A673 (cell line): ENCODE measurements around the gene COQ3. TPM values are rescaled to one million over a fixed set of nuclear protein-coding genes. Genes with fewer than 3 reads are reported as not detected.

Experiments
- BruUV-seq: library from RNA; stranded (reverse); fragments of 400-500 nt; replicated peaks from 2 replicates; lab custom pipeline; 2021; lab: Mats Ljungman, UMichigan
- CTCF ChIA-PET: fragments of 300-600 bp; sonication (Branson Sonifier 250); formaldehyde crosslinking; loops from one replicate; lab custom pipeline; 2022; ENCODE audit warnings: antibody characterized with exemption; lab: Charles Lee
- POLR2A ChIA-PET: fragments of 300-600 bp; sonication (Branson Sonifier 250); formaldehyde crosslinking; loops from one replicate; lab custom pipeline; 2022; ENCODE audit warnings: antibody characterized with exemption; ENCODE audit not compliant: low non-redundant PET; lab: Charles Lee
- DNase-seq: peaks from one replicate; pipeline ENCODE4 v3.0.0-alpha.2; 2015; ENCODE audit warnings: low spot score
- H3K27ac ChIP-seq: fragments of 200-600 bp; sonication (generic); 2 replicates; pipeline ENCODE4 v1.5.1; 2016; ENCODE audit warnings: mixed run types, low read depth, mild to moderate bottlenecking, mixed read lengths, antibody characterized with exemption, low read length; ENCODE audit not compliant: poor library complexity, severe bottlenecking
- H3K27me3 ChIP-seq: fragments of 200-600 bp; sonication (generic); replicated peaks from 2 replicates; pipeline ENCODE4 v1.6.1; 2017; ENCODE audit warnings: mixed run types, low read depth, mild to moderate bottlenecking, mixed read lengths, antibody characterized with exemption, low read length; ENCODE audit not compliant: insufficient read depth, poor library complexity
- H3K36me3 ChIP-seq: fragments of 200-600 bp; sonication (generic); 2 replicates; pipeline ENCODE4 v1.6.1; 2016; ENCODE audit warnings: mixed run types, mild to moderate bottlenecking, mixed read lengths, antibody characterized with exemption, low read length; ENCODE audit not compliant: insufficient read depth, poor library complexity, severe bottlenecking
- H3K4me1 ChIP-seq: fragments of 200-600 bp; sonication (generic); 2 replicates; pipeline ENCODE4 v1.6.1; 2017; ENCODE audit warnings: mixed run types, mild to moderate bottlenecking, mixed read lengths, antibody characterized with exemption, low read length; ENCODE audit not compliant: insufficient read depth, poor library complexity, severe bottlenecking
- H3K4me3 ChIP-seq: fragments of 200-600 bp; sonication (generic); 2 replicates; pipeline ENCODE4 v1.5.1; 2016; ENCODE audit warnings: low read depth, mixed run types, mild to moderate bottlenecking, mixed read lengths, low read length; ENCODE audit not compliant: poor library complexity, severe bottlenecking
- H3K9me3 ChIP-seq: fragments of 200-600 bp; sonication (generic); 2 replicates; pipeline ENCODE4 v1.6.1; 2016; ENCODE audit warnings: mixed run types, low read depth, mild to moderate bottlenecking, mixed read lengths, antibody characterized with exemption, low read length; ENCODE audit not compliant: poor library complexity, severe bottlenecking
- EZH2 ChIP-seq: fragments of 200-600 bp; sonication (generic); IDR thresholded peaks from 2 replicates; pipeline ENCODE4 v1.6.1; 2017; ENCODE audit warnings: borderline replicate concordance, low read depth, mild to moderate bottlenecking, mixed read lengths, antibody characterized with exemption, low read length; ENCODE audit not compliant: poor library complexity, severe bottlenecking
- intact Hi-C: fragments of 100-400 bp; cut with micrococcal nuclease; formaldehyde crosslinking; loops from one replicate; pipeline ENCODE4 v1.10.0; 2022; ENCODE audit not compliant: unreplicated experiment
- total RNA-seq: library from RNA; stranded (reverse); gene quantifications from 2 replicates; pipeline ENCODE4 v1.2.3, GENCODE V29; 2021
- TF ChIP-seq, protein P1 (sequence below): fragments of 300-800, 200-600 bp; sonication (generic); conservative IDR thresholded peaks from 2 replicates; pipeline ENCODE4 v1.5.1; 2017; ENCODE audit warnings: low read depth, mild to moderate bottlenecking, antibody characterized with exemption, low read length, moderate library complexity, mixed read lengths

Gene COQ3
- total RNA-seq, 1 experiment from 2014 or later, result 15.9 TPM

DNA sequence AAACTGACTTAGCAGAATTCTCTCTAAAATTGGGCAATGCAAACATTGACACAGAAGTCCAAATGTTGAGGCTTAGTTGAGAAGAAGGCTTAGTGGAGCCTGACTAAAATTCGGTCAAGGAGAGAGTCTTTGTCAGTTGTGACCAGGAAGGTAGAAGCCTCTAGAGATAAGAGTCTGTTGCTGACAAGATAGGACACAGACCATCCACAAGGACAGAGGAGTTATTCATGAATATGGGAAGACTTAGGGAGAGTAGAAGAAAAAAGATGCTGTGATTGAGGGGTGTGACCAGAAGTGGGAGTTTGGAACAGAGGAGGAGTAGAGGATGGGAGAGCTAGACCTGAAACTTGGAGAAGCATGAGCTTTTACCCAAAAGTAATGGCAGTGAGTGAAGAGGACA is 37.4 kb downstream of the COQ3 start:
- no peaks in the 10 kb centered on the region for H3K36me3 ChIP-seq
- no TSS peak for BruUV-seq
- no peaks in the 10 kb centered on the region for H3K4me1 ChIP-seq
- ChIA-PET POLR2A (interaction anchor here (0.5 kb wide), 1 partner anchor 18 kb away, joined by 6 read pairs; no protein-coding TSS in a partner anchor), CTCF (no interaction called here)
- DNase-seq, result no peak
- no peak for TF ChIP-seq EZH2
- TF ChIP-seq, protein P1, sequence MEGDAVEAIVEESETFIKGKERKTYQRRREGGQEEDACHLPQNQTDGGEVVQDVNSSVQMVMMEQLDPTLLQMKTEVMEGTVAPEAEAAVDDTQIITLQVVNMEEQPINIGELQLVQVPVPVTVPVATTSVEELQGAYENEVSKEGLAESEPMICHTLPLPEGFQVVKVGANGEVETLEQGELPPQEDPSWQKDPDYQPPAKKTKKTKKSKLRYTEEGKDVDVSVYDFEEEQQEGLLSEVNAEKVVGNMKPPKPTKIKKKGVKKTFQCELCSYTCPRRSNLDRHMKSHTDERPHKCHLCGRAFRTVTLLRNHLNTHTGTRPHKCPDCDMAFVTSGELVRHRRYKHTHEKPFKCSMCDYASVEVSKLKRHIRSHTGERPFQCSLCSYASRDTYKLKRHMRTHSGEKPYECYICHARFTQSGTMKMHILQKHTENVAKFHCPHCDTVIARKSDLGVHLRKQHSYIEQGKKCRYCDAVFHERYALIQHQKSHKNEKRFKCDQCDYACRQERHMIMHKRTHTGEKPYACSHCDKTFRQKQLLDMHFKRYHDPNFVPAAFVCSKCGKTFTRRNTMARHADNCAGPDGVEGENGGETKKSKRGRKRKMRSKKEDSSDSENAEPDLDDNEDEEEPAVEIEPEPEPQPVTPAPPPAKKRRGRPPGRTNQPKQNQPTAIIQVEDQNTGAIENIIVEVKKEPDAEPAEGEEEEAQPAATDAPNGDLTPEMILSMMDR, result no peak
- intact Hi-C loops, result no loop called here
- H3K27ac ChIP-seq, result no peak overlapping the region
- no peaks in the 10 kb centered on the region for H3K9me3 ChIP-seq
- no peaks in the 10 kb centered on the region for H3K27me3 ChIP-seq
- H3K4me3 ChIP-seq, result no peak overlapping the region

GRCh38 chr6:99354983-99355382 is 39.0 kb downstream of the COQ3 start:
- ChIA-PET CTCF (no interaction called here), POLR2A (no interaction called here)
- no peak overlapping the region for H3K4me3 ChIP-seq
- no peaks in the 10 kb centered on the region for H3K27me3 ChIP-seq
- intact Hi-C loops, result no loop called here
- H3K4me1 ChIP-seq, result no peaks in the 10 kb centered on the region
- H3K36me3 ChIP-seq, result no peaks in the 10 kb centered on the region
- no peak overlapping the region for H3K27ac ChIP-seq
- no peaks in the 10 kb centered on the region for H3K9me3 ChIP-seq
- DNase-seq, result no peak
- no TSS peak for BruUV-seq
- no peak for TF ChIP-seq EZH2
- TF ChIP-seq, protein P1, result no peak

GRCh38 chr6:99353126-99353525 is 40.9 kb downstream of the COQ3 start:
- CTCF ChIA-PET, result no interaction called here
- Histone ChIP-seq H3K9me3 (no peaks in the 10 kb centered on the region), H3K4me1 (no peaks in the 10 kb centered on the region), H3K27ac (no peak overlapping the region), H3K27me3 (no peaks in the 10 kb centered on the region), H3K4me3 (no peak overlapping the region), H3K36me3 (no peaks in the 10 kb centered on the region)
- POLR2A ChIA-PET, result no interaction called here
- DNase-seq, result no peak
- TF ChIP-seq, protein P1, result no peak
- no peak for TF ChIP-seq EZH2
- intact Hi-C loops, result no loop called here
- no TSS peak for BruUV-seq
